ENCODE measurements around the gene RARA. TPM values are rescaled to one million over a fixed set of nuclear protein-coding genes. Genes with fewer than 3 reads are reported as not detected.

RARA gene
- polyA plus RNA-seq, 12 donors: 43.8 to 85.4 (median 55.1) TPM; not detected in 1

- no peak for DNase-seq
Measured at GRCh38 chr17:40326832-40327199, 17.8 kb downstream of the RARA start.

- DNase-seq: no peak
Measured at GRCh38 chr17:40327244-40327729, 18.3 kb downstream of the RARA start.

- no peak for DNase-seq
Measured at GRCh38 chr17:40327735-40328385, 18.9 kb downstream of the RARA start.

DNA sequence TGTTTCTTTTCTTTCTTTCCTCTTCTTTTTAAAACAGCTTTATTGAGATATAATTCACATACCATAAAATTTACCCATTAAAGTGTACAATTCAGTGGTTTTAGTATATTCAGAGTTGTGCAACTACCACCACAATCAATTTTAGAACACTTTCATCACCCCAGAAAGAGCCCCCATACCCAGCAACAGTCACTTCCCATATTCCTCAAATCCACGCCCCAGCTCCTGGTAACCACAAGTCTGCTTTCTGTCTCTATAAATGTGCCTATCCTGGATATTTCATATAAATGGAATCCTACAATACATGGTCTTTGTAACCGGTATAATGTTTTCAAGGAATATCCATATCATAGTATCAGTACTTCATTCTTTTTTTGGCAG is 19.4 kb downstream of the RARA start:
- DNase-seq: no peak

DNA sequence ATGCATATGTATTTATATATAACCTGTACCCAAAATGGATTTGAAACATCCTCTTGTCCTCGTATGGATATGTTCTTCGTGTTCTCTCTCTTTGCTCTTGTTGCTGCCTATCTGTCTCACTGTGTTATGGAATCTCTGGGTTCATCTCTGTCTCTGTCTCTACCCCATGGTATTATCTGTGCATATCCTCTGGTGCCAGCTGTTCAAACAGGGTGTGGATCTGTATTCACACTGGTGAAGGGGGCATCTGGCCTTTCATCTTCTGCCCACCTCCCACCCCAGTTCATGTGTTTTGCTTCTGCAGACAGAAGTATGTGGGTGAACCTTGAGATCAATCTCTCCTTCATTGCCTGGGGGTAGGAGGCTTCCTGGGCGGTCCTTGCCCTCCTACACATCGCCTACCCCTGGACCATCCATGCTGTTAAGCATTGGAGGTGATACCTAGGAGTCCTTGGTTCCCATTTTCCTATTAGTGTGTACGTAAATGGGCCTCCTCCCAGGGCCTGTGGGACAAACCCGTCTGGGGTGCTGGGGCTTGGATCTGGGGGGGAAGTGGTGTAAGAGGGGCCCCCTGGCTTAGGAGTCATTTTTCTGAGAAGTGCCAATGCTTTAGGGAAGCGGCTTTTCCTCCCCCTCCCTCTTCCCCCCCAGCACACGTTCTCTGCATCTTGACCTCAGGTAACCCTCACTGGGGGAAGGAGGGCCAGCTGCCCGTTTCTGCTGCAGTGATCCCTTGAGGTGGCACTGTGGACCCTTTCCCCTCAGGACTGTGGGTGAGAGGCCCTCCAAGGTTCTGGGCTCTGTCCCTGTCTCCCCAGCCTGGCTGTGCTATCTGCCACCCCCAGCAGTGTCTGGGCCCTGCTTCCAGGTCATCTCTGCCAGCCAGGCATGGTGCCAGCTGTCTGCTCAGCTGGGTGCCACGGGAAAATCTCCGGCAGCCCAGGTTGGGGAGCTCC is 21.1 kb downstream of the RARA start:
- no peak for DNase-seq

DNA sequence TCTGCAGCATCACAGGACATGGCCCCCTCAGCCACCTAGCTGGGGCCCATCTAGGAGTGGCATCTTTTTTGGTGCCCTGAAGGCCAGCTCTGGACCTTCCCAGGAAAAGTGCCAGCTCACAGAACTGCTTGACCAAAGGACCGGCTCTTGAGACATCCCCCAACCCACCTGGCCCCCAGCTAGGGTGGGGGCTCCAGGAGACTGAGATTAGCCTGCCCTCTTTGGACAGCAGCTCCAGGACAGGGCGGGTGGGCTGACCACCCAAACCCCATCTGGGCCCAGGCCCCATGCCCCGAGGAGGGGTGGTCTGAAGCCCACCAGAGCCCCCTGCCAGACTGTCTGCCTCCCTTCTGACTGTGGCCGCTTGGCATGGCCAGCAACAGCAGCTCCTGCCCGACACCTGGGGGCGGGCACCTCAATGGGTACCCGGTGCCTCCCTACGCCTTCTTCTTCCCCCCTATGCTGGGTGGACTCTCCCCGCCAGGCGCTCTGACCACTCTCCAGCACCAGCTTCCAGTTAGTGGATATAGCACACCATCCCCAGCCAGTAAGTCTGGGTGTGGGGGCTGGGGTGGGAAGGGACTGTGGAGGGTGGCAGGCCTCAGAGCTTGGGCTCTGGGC is 22.0 kb downstream of the RARA start:
- no peak for DNase-seq

- peak; percentile 92 for DNase-seq
Measured at GRCh38 chr17:40331743-40332641, 23.0 kb downstream of the RARA start.

DNA sequence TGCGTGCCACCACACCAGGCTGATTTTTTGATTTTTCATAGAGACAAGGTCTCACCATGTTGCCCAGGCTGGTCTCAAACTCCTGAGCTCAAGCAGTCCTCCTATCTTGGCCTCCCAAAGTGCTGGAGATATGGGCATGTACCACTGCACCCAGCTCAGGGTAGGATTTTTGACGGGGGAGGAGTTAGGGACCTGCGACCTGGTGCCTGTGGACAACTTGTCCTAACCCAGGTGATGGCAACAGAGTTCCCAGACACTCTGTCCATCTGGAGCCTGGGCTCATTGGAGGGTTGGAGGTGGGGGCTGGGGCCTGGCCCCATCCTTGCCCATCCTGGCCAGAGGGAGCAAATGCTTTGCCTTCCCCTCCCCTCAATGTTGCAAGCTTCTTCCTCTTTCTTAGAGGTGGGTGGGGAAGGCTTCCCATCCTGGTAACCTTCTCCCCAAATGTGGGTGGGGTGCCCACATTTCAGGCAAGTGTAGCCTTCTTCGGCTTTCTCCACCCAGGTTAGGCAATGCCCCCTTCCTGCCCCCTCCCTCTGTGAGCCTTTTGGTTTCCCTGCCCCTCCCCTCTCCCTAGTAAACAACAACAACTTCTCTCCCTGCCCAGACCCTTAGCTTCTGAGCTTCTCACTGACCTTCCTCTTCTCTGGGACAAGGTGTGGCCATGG is 24.9 kb downstream of the RARA start:
- no peak for DNase-seq

- DNase-seq: no peak
Measured at GRCh38 chr17:40335620-40336019, 26.6 kb downstream of the RARA start.

GRCh38 chr17:40337351-40337750 is 28.4 kb downstream of the RARA start:
- DNase-seq: no peak

DNA sequence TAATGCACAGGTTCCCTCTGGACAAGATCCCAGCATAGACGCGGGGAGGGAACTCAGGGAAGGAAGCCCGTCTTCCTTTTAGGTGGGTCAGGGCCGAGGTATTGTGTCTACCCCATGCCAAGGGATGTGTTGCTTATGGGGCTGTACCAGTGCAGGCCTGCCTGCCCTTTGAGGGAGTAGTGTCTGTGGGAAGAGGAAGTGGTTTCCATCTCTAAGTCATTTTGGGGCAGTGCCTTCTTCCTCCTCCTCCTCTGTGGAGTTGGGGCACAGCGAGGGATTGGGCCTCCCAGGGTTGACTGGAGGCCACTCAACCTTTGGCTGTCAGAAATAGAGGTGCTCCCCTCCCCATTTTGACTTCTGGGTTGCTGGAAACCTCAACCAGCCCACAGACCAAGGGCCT is 29.1 kb downstream of the RARA start:
- no peak for DNase-seq

DNA sequence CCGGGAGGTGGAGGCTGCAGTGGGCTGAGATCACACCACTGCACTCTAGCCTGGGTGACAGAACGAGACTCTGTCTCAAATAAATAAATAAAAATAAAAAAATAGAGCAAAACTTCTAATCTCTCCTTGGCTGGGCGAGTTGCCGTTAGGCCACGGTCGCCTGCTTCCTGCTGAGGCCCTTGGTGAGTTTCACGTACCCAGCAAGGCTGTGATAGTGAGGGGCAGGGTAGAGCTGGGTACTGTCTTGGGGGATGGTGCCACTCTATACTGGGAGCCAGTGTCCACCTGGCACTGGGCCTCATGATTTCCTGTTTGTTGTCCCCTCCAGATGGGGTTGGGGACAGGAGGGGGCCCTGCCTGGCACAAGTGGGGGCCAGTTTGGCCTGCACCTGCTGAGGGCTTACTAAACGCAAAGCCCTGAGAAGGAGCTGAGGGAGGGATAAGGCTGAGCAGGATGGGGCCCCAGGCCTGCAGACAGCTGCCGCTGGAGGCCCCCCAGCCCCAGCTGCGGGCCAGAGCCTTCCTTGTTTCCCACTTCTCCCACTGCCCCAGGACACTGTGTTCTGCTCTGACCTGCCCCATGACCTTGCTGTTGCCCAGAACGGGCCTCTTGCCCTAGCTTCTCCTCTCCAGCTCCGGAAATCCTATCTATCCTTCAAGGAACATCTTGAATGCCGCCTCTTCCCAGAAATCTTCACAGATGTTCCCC is 30.1 kb downstream of the RARA start:
- DNase-seq: no peak

DNA sequence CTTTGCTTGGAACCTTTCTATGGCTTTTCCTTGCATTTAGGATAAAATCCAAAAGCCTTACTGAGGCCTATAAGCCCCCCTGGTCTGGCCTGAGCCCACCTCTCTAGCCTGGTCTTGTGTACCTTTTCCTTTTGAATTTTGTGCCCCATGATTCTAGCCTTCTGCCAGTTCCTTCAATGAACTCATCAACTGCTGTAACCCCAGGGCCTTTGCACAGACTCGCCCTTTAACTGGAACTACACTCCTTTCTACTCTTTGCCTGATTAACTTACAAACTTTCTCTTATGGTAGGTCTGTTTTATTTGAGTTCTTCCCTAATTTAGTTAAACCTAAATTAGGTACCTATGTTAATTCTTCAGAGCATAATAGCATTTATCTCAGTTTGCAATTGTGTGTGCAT is 31.3 kb downstream of the RARA start:
- no peak for DNase-seq

- DNase-seq: peak; percentile 79
Measured at GRCh38 chr17:40340880-40341807, 32.2 kb downstream of the RARA start.

- peak; percentile 86 for DNase-seq
Measured at GRCh38 chr17:40341808-40342503, 33.0 kb downstream of the RARA start.

GRCh38 chr17:40342504-40343218 is 33.7 kb downstream of the RARA start:
- no peak for DNase-seq

DNA sequence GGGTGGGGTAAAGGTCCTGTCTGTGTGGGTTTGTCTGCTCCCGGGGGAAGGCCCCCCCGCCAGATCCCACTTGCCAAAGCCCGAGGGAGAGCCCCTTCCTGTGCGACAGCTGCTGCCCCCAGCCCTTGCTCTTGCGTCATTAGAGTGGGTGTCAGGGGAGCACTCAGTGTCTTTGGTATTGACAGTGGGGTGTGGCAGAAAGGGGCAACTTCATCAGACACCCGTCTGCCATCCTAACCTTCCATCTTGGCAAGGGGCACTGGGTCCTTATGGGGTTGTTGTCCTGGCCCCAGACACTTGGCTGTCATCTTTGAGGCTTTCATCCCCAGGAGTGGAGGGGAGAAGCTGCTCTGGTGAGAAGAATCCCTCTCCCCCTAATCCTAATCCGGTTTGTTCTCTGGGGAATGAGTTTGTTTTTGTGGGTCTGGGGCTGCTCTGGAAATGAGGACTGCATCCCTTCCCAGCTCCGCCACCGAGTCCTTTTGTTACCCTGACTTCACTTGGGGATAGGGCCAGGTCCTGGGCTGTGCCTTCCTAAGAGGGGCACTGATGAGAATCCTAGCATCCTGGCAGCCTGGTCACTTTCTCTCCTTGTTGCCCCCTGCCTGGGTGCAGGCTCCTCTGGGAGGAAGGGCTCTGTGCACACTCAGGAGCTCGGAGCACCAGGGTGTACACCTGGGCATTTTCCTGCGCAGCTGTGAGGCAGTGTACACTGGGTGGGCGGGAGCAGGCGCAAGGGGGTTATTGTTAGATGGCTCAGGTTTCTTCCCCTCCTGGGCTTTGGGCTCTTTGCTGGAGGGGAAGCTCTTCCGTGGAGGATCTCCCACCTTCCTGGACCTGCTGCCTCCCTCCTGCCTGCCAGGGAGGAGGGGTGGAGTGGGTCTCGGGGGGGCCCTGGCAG is 34.5 kb downstream of the RARA start:
- no peak for DNase-seq
